ENCODE data around the gene SLC1A2. TPM values are rescaled to one million over a fixed set of nuclear protein-coding genes. Genes with fewer than 3 reads are reported as not detected.

The SLC1A2 gene
- total RNA-seq, 1 experiment from 2014 or later: not detected

DNA sequence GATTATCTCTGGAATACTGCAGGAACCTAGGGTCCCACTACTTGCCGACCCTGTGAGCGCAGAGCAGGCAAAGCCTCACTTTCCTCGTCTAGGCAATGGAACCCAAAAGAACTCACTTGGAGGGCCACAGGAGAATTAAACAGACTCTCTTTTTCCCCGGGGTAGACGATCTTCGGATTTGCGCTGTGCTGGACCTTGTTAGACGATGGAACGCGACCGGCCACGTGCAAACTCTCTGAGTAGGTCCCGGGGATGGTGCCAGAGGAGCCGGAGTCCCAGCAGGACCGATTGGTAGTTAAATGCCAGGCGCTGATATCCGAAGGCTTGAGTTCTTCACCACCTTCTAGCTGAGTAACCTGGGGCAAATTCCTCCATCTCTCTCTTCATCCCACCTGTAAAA is 1.0 kb upstream of the SLC1A2 start:
- ChIA-PET POLR2A (interaction anchor here (0.7 to 1.2 kb wide), 2 partner anchors 9 to 259 kb away, joined by 3 read pairs; no protein-coding TSS in a partner anchor), CTCF (interaction anchor here (1.1 kb wide), 1 partner anchor 8 kb away, joined by 3 read pairs; no protein-coding TSS in a partner anchor)
- TF ChIP-seq, protein P1, sequence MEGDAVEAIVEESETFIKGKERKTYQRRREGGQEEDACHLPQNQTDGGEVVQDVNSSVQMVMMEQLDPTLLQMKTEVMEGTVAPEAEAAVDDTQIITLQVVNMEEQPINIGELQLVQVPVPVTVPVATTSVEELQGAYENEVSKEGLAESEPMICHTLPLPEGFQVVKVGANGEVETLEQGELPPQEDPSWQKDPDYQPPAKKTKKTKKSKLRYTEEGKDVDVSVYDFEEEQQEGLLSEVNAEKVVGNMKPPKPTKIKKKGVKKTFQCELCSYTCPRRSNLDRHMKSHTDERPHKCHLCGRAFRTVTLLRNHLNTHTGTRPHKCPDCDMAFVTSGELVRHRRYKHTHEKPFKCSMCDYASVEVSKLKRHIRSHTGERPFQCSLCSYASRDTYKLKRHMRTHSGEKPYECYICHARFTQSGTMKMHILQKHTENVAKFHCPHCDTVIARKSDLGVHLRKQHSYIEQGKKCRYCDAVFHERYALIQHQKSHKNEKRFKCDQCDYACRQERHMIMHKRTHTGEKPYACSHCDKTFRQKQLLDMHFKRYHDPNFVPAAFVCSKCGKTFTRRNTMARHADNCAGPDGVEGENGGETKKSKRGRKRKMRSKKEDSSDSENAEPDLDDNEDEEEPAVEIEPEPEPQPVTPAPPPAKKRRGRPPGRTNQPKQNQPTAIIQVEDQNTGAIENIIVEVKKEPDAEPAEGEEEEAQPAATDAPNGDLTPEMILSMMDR (IDR thresholded peaks at IDR 0.05; ENCODE audit: unreplicated experiment): no peak
- no peak for DNase-seq (ENCODE audit: unreplicated experiment)
- Mint-ChIP-seq H3K36me3 (ENCODE audit: insufficient read depth, unreplicated experiment) (no peaks in the 10 kb centered on the region), H3K27me3 (ENCODE audit: insufficient read depth, unreplicated experiment) (peaks cover 88% of the 10 kb centered on the region), H3K27ac (ENCODE audit: low read depth, unreplicated experiment) (no peak overlapping the region), H3K4me3 (ENCODE audit: unreplicated experiment) (no peak overlapping the region), H3K4me1 (ENCODE audit: insufficient read depth, unreplicated experiment) (no peaks in the 10 kb centered on the region), H3K9me3 (ENCODE audit: unreplicated experiment) (no peaks in the 10 kb centered on the region)
- no TSS peak for BruUV-seq (replicated peaks)
- intact Hi-C loops (cut with micrococcal nuclease): no loop called here

DNA sequence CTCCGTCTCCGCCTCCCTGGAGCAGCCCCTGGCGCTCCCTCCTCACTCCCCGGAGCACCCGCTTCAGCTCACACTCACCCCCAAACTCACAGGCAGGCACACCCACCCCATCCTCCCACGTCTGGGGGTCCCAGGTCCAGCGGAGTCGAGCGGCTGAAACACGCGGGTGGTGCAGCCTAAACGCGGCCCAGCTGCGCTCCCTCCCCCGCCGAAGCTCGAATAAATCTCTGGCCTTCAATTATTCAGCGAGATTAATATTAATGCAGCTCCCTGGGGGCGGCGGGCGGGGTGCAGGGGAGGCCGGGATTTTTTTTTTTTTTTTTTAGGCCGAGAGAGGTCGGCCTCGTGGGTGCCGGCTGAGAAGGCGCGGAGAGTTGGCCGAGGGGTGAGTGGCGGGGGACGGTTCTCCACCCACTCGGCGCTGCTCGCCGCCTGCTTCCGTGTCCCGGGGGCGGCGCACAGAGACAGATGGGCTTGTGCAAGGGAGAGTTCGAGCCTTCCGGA is 524 bp upstream of the SLC1A2 start:
- intact Hi-C loops (cut with micrococcal nuclease): no loop called here
- Mint-ChIP-seq H3K27ac (ENCODE audit: low read depth, unreplicated experiment) (no peak overlapping the region), H3K4me3 (ENCODE audit: unreplicated experiment) (peak overlapping the region; percentile 10), H3K36me3 (ENCODE audit: insufficient read depth, unreplicated experiment) (no peaks in the 10 kb centered on the region), H3K9me3 (ENCODE audit: unreplicated experiment) (no peaks in the 10 kb centered on the region), H3K4me1 (ENCODE audit: insufficient read depth, unreplicated experiment) (no peaks in the 10 kb centered on the region), H3K27me3 (ENCODE audit: insufficient read depth, unreplicated experiment) (peaks cover 88% of the 10 kb centered on the region)
- no peak for DNase-seq (ENCODE audit: unreplicated experiment)
- CTCF ChIA-PET: interaction anchor here (1.1 kb wide), 1 partner anchor 8 kb away, joined by 3 read pairs; no protein-coding TSS in a partner anchor
- TF ChIP-seq, protein P1 (IDR thresholded peaks at IDR 0.05; ENCODE audit: unreplicated experiment): no peak
- no TSS peak for BruUV-seq (replicated peaks)
- POLR2A ChIA-PET: interaction anchor here (0.6 to 1.2 kb wide), 3 partner anchors 8 to 258 kb away, joined by 3 read pairs; no protein-coding TSS in a partner anchor

DNA sequence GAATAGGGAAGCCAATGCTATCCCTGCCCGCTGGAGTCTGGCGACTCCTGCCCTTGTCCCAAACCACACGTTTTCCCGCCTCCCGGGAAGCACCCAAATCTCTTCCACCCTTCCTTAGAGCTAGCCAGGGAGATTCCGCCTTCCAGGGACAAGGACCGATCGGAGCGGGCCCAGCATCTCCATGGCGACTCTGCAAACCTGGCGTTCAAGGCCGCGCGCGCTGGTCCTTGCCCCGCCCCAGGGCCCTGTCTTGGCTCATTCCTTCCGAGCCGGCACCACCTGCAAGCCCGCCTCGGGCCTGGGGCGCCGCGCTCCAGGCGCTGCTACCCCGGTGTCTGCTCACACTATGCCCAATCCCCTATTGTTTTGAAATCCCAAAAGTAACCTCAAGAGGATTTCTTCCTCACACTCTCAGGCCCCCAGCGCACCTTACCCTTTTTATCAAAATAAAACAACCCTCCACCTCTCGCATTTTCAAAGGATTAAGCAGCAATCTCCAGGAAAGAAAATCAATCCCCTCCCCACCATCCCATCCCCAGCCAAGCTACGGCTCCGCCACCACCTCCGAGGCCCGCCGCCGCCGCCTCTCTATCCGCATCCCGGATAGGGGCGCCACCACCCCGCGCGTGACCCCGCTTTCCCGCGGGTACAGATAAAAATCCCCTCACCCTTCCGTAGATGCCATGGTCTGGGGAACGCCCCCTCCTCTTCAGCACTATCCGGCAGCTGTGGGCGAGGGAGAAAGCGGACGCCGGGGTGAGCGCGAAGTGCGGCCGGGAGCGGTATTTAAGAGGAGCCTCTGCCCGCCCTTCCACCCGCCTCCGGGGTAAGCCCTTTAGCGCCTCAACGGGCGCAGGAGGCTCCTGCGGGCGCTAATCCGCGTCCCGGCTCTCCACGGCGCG is 825 bp downstream of the SLC1A2 start:
- no peaks in the 10 kb centered on the region for H3K36me3 Mint-ChIP-seq (ENCODE audit: insufficient read depth, unreplicated experiment)
- peaks cover 94% of the 10 kb centered on the region for H3K27me3 Mint-ChIP-seq (ENCODE audit: insufficient read depth, unreplicated experiment)
- ChIA-PET CTCF (interaction anchor here (0.6 kb wide), 2 partner anchors 330 to 1053 kb away, joined by 3 read pairs; no protein-coding TSS in a partner anchor), POLR2A (no interaction called here)
- no peak overlapping the region for H3K27ac Mint-ChIP-seq (ENCODE audit: low read depth, unreplicated experiment)
- TF ChIP-seq, protein P1 (IDR thresholded peaks at IDR 0.05; ENCODE audit: unreplicated experiment): no peak
- no TSS peak for BruUV-seq (replicated peaks)
- intact Hi-C loops (cut with micrococcal nuclease): no loop called here
- peak overlapping the region; percentile 35 for H3K4me3 Mint-ChIP-seq (ENCODE audit: unreplicated experiment)
- no peaks in the 10 kb centered on the region for H3K4me1 Mint-ChIP-seq (ENCODE audit: insufficient read depth, unreplicated experiment)
- DNase-seq (ENCODE audit: unreplicated experiment): no peak
- no peaks in the 10 kb centered on the region for H3K9me3 Mint-ChIP-seq (ENCODE audit: unreplicated experiment)

DNA sequence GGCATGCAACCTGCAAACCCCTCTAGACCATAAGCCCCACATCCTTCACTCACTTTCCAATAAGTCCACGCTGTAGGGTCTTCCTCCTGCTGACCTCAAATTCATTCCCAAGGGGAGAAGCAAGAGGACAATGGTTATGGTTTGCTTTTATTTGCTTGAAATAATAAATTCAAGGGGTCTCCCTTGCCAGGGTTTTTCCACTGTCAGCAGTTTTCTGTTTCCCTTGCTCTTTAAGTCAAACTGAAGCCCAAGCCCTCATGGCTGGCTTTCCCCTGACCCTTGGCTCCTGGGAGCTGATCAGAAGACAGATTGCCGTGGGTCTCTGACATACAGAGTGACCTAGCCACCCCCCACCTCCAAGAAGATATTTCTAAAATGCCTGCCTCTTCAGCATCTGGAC is 3.9 kb downstream of the SLC1A2 start:
- no TSS peak for BruUV-seq (replicated peaks)
- Mint-ChIP-seq H3K36me3 (ENCODE audit: insufficient read depth, unreplicated experiment) (no peaks in the 10 kb centered on the region), H3K4me1 (ENCODE audit: insufficient read depth, unreplicated experiment) (no peaks in the 10 kb centered on the region), H3K4me3 (ENCODE audit: unreplicated experiment) (no peak overlapping the region), H3K9me3 (ENCODE audit: unreplicated experiment) (no peaks in the 10 kb centered on the region), H3K27me3 (ENCODE audit: insufficient read depth, unreplicated experiment) (peaks cover 83% of the 10 kb centered on the region), H3K27ac (ENCODE audit: low read depth, unreplicated experiment) (no peak overlapping the region)
- TF ChIP-seq, protein P1 (IDR thresholded peaks at IDR 0.05; ENCODE audit: unreplicated experiment): no peak
- CTCF ChIA-PET: interaction anchor here (0.6 to 1.3 kb wide), 3 partner anchors 70 to 548 kb away, joined by 3 to 4 read pairs (median 3); no protein-coding TSS in a partner anchor
- POLR2A ChIA-PET: no interaction called here
- intact Hi-C loops (cut with micrococcal nuclease): no loop called here
- DNase-seq (ENCODE audit: unreplicated experiment): no peak
